HCT116 (cell line): Measurements from ENCODE around the gene CCDC174. TPM values are rescaled to one million over a fixed set of nuclear protein-coding genes. Genes with fewer than 3 reads are reported as not detected.

ENCODE experiments used
- ATAC-seq: fragments of 200-7000 bp; cut with Tn5 transposase; 2 replicates; pipeline ENCODE4 v1.9.1; 2020; ENCODE audit warnings: mild to moderate bottlenecking, moderate library complexity
- BruUV-seq: library from RNA; stranded (reverse); fragments of 400-500 nt; replicated peaks from 2 replicates; lab custom pipeline; 2021; lab: Mats Ljungman, UMichigan
- CTCF ChIA-PET: fragments of 300-600 bp; sonication (Branson Sonifier 250); formaldehyde crosslinking; loops from one replicate; lab custom pipeline; 2021; ENCODE audit warnings: antibody characterized with exemption; lab: Charles Lee
- POLR2A ChIA-PET: fragments of 300-600, 350-600 bp; sonication (Branson Sonifier 250); formaldehyde crosslinking; loops from one replicate; lab custom pipeline; 2021; ENCODE audit warnings: antibody characterized with exemption; lab: Charles Lee
- RAD21 ChIA-PET, 2 experiments: fragments of 300-600 bp; sonication (Branson Sonifier 250); formaldehyde crosslinking; loops; one replicate each; lab custom pipeline; 2023; ENCODE audit warnings: low total read pairs in 2 of 2; ENCODE audit not compliant: uncharacterized antibody in 2 of 2, unreplicated experiment in 2 of 2, low non-redundant PET in 1 of 2; lab: Charles Lee
- DNase-seq: peaks from one replicate; pipeline ENCODE4 v3.0.0-alpha.2; 2010; ENCODE audit warnings: low read depth, low spot score
- H2AFZ ChIP-seq: fragments of 200-600 bp; shearing (Covaris generic), sonication (generic); 2 replicates; pipeline ENCODE4 v1.6.1; 2017; ENCODE audit warnings: low read depth, mixed run types, mixed read lengths, antibody characterized with exemption, low read length; ENCODE audit not compliant: poor library complexity, severe bottlenecking
- H3K27ac ChIP-seq: 2 replicates; pipeline ENCODE4 v1.5.1; 2012; ENCODE audit warnings: low read depth, low read length
- H3K27me3 ChIP-seq: fragments of 200-600 bp; sonication (generic); 2 replicates; pipeline ENCODE4 v1.6.1; 2016; ENCODE audit warnings: mixed run types, low read length, mixed read lengths; ENCODE audit not compliant: insufficient read depth
- H3K36me3 ChIP-seq, 2 experiments: fragments of 200-500 bp in 1 of 2; fragments of 200-600 bp in 1 of 2; sonication (Bioruptor generic) in 1 of 2; sonication (generic) in 1 of 2; 2 replicates each; pipeline versions ENCODE4 v1.5.1 to v1.6.1; 2014 to 2016; ENCODE audit warnings: low read length in 2 of 2, inconsistent platforms in 1 of 2, mixed read lengths in 1 of 2, mixed run types in 1 of 2; ENCODE audit not compliant: insufficient read depth in 2 of 2, control insufficient read depth in 1 of 2
- H3K4me1 ChIP-seq, 2 experiments: fragments of 200-600 bp in 1 of 2; sonication (generic) in 1 of 2; 2 replicates each; pipeline versions ENCODE4 v1.5.1 to v1.6.1; 2012 to 2017; ENCODE audit warnings: low read length in 2 of 2, inconsistent platforms in 1 of 2, mild to moderate bottlenecking in 1 of 2, mixed read lengths in 1 of 2, mixed run types in 1 of 2, moderate library complexity in 1 of 2; ENCODE audit not compliant: insufficient read depth in 2 of 2, control insufficient read depth in 1 of 2
- H3K4me2 ChIP-seq: fragments of 200-600 bp; sonication (generic); 2 replicates; pipeline ENCODE4 v1.6.1; 2017; ENCODE audit warnings: mixed run types, low read length, mixed read lengths
- H3K4me3 ChIP-seq, 2 experiments: fragments of 200-600 bp in 1 of 2; sonication (generic) in 1 of 2; replicated peaks in 1 of 2; 2 replicates each; pipeline ENCODE4 v1.5.1; 2011 to 2016; ENCODE audit warnings: low read length in 2 of 2, control low read depth in 1 of 2, low read depth in 1 of 2, mild to moderate bottlenecking in 1 of 2, mixed read lengths in 1 of 2, mixed run types in 1 of 2
- H3K79me2 ChIP-seq: fragments of 200-600 bp; sonication (generic); 2 replicates; pipeline ENCODE4 v1.6.1; 2017; ENCODE audit warnings: mild to moderate bottlenecking, mixed run types, low read length, moderate library complexity, mixed read lengths; ENCODE audit not compliant: insufficient read depth
- H3K9ac ChIP-seq: fragments of 200-600 bp; sonication (generic); 2 replicates; pipeline ENCODE4 v1.6.1; 2016; ENCODE audit warnings: low read length, mixed read lengths
- H3K9me2 ChIP-seq: fragments of 200-600 bp; sonication (generic), shearing (Covaris generic); 2 replicates; pipeline ENCODE4 v1.6.1; 2017; ENCODE audit warnings: mixed run types, mild to moderate bottlenecking, moderate library complexity; ENCODE audit not compliant: insufficient read depth
- H3K9me3 ChIP-seq, 2 experiments: fragments of 200-500 bp in 1 of 2; fragments of 200-600 bp in 1 of 2; sonication (Bioruptor generic) in 1 of 2; sonication (generic) in 1 of 2; 2 replicates each; pipeline ENCODE4 v1.6.1; 2014 to 2017; ENCODE audit warnings: low read length in 2 of 2, mixed read lengths in 2 of 2, inconsistent platforms in 1 of 2, low read depth in 1 of 2, mild to moderate bottlenecking in 1 of 2, mixed run types in 1 of 2, moderate library complexity in 1 of 2; ENCODE audit not compliant: control insufficient read depth in 1 of 2, insufficient read depth in 1 of 2
- H4K20me1 ChIP-seq: fragments of 200-600 bp; sonication (generic), shearing (Covaris generic); 2 replicates; pipeline ENCODE4 v1.6.1; 2017; ENCODE audit warnings: mixed run types, mild to moderate bottlenecking, moderate library complexity; ENCODE audit not compliant: insufficient read depth
- CBX3 ChIP-seq: IDR thresholded peaks from 2 replicates; pipeline ENCODE4 v1.6.1; 2012; ENCODE audit warnings: low read depth
- CEBPB ChIP-seq: IDR thresholded peaks from 2 replicates; pipeline ENCODE4 v1.6.1; 2012; ENCODE audit warnings: low read depth
- EGR1 ChIP-seq: IDR thresholded peaks from 2 replicates; pipeline ENCODE4 v1.6.1; 2012; ENCODE audit warnings: low read depth
- ELF1 ChIP-seq: IDR thresholded peaks from 2 replicates; pipeline ENCODE4 v1.6.1; 2012; ENCODE audit warnings: low read depth, borderline replicate concordance
- EZH2phosphoT487 ChIP-seq: fragments of 200-600 bp; IDR thresholded peaks from 2 replicates; pipeline ENCODE4 v1.6.1; 2018; ENCODE audit warnings: antibody characterized with exemption, borderline replicate concordance
- FOSL1 ChIP-seq: IDR thresholded peaks from 2 replicates; pipeline ENCODE4 v1.6.1; 2012; ENCODE audit warnings: low read depth
- JUND ChIP-seq: IDR thresholded peaks from 2 replicates; pipeline ENCODE4 v1.6.1; 2012
- RAD21 ChIP-seq: IDR thresholded peaks from 2 replicates; pipeline ENCODE4 v1.6.1; 2012; ENCODE audit warnings: low read depth, mild to moderate bottlenecking
- SP1 ChIP-seq: IDR thresholded peaks from 2 replicates; pipeline ENCODE4 v1.6.1; 2012; ENCODE audit warnings: low read depth
- TCF7L2 ChIP-seq: IDR thresholded peaks from 2 replicates; pipeline ENCODE4 v1.7.0; 2011; ENCODE audit warnings: borderline replicate concordance, inconsistent platforms; ENCODE audit not compliant: insufficient read depth, insufficient read length; ENCODE audit errors: extremely low read depth
- YY1 ChIP-seq: IDR thresholded peaks from 2 replicates; pipeline ENCODE4 v1.6.1; 2011; ENCODE audit warnings: low read length, low read depth, moderate library complexity, mild to moderate bottlenecking; ENCODE audit not compliant: insufficient replicate concordance; ENCODE audit errors: extremely low read depth
- ZBTB33 ChIP-seq: IDR thresholded peaks from 2 replicates; pipeline ENCODE4 v1.6.1; 2011; ENCODE audit warnings: mild to moderate bottlenecking, low read length, moderate library complexity; ENCODE audit not compliant: insufficient replicate concordance; ENCODE audit errors: extremely low read depth
- ZFX ChIP-seq: fragments of 450-650 bp; IDR thresholded peaks from 2 replicates; pipeline ENCODE4 v1.6.1; 2017
- ZNF274 ChIP-seq: fragments of 200-500 bp; sonication (Bioruptor generic); IDR thresholded peaks from 2 replicates; pipeline ENCODE4 v1.6.1; 2014; ENCODE audit warnings: mild to moderate bottlenecking, low read depth, low read length, inconsistent platforms
- intact Hi-C: fragments of 100-400 bp; cut with micrococcal nuclease; formaldehyde crosslinking; loops from 2 replicates; pipeline ENCODE4 v1.10.0; 2022
- total RNA-seq: library from RNA; stranded (reverse); gene quantifications from one replicate; pipeline ENCODE4 v1.2.1, GENCODE V29; 2021; ENCODE audit not compliant: unreplicated experiment

The CCDC174 gene
- total RNA-seq, 1 experiment from 2014 or later, result 15.6 TPM

- H3K79me2 ChIP-seq, result no peaks in the 10 kb centered on the region
- H3K9me2 ChIP-seq, result no peaks in the 10 kb centered on the region
- H3K9me3 ChIP-seq, result peaks cover 0 to 11% of the 10 kb centered on the region in 2 experiments; a peak in 1 of 4 replicates
- no peak overlapping the region for H2AFZ ChIP-seq
- TF ChIP-seq ZNF274, result no peak
- no peak for TF ChIP-seq YY1
- TF ChIP-seq EGR1, result no peak
- TF ChIP-seq RAD21, result no peak
- no peak for TF ChIP-seq ELF1
- TF ChIP-seq CBX3, result no peak
- TF ChIP-seq JUND, result no peak
- no peak for TF ChIP-seq ZBTB33
- no peak for TF ChIP-seq FOSL1
- TF ChIP-seq TCF7L2, result no peak
- no peak for TF ChIP-seq CEBPB
- no peak for TF ChIP-seq SP1
- no peak for TF ChIP-seq ZFX
- no peak for TF ChIP-seq EZH2phosphoT487
- intact Hi-C loops, result no loop called here
- H3K4me3 ChIP-seq, result no peak overlapping the region
- CTCF ChIA-PET, result interaction anchor here (4.8 kb wide), 1 partner anchor 104 kb away, joined by 58 read pairs; no protein-coding TSS in a partner anchor
- DNase-seq, result no peak
- H3K9ac ChIP-seq, result no peak overlapping the region
- no peak for ATAC-seq
- RAD21 ChIA-PET, result no interaction called here
- POLR2A ChIA-PET, result interaction anchor here (0.8 kb wide), 1 partner anchor 103 kb away, joined by 3 read pairs; no protein-coding TSS in a partner anchor
- no peaks in the 10 kb centered on the region for H3K4me1 ChIP-seq
- H3K36me3 ChIP-seq, result peaks cover 0 to 5% of the 10 kb centered on the region in 2 experiments; a peak in 2 of 4 replicates
- H4K20me1 ChIP-seq, result no peaks in the 10 kb centered on the region
- no TSS peak for BruUV-seq
- no peak overlapping the region for H3K27ac ChIP-seq
- no peak overlapping the region for H3K4me2 ChIP-seq
- no peaks in the 10 kb centered on the region for H3K27me3 ChIP-seq
These were observed 25.3 kb downstream of the CCDC174 start for GRCh38 chr3:14676881-14677280.
